Right lobe of liver (tissue), 4 donors: ENCODE data around the gene SCNN1B.

Experiments
- POLR2A ChIP-seq: fragments of 450-650 bp; IDR thresholded peaks from one replicate; pipeline ENCODE4 v1.6.1; 2017; ENCODE audit warnings: antibody characterized with exemption, mild to moderate bottlenecking
- TF ChIP-seq, protein P1 (sequence below), 4 donors: fragments of 200-600 bp in 3 of 4; fragments of 450-650 bp in 1 of 4; IDR thresholded peaks; one replicate each; pipeline versions ENCODE4 v1.5.1 to v1.8.0; 2016 to 2022; ENCODE audit warnings: antibody characterized with exemption in 4 of 4, mild to moderate bottlenecking in 2 of 4
- donor health status: DM: no; HTN: no; CAD: no.
- donor health status: DM: no; HTN: no; CAD: no.
- donor health status: DM: no; HTN: yes; CAD: no.

DNA sequence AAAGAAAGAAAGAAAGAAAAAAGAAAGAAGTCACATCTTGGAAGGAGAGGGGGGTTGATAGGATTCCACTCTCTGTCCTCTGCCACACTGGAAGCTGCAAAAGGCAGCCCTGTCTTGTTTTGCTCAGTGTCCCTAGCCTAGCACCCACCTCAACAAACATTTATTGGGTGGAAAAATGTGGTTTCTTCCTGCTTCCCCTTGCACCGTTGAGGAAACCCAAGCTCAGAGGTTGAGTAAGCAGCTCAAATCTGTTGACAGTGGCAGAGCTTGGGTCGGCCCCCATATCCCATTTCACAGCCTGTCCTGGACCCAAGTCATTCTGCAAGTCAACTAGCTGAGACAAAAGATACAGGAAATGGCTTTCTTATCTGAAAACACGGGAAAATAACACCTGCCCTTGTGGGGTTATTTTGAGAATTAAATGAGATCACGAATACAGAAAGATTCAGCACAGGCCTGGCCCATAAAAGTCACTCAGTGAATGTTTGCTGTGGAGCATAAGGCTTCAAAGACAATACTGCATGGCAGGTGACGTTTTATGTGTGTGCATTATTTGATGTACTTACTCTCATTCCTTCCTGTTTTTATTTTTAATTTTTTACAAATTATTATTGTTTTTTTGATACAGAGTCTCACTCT is 63.6 kb downstream of the SCNN1B start:
- TF ChIP-seq, protein P1, sequence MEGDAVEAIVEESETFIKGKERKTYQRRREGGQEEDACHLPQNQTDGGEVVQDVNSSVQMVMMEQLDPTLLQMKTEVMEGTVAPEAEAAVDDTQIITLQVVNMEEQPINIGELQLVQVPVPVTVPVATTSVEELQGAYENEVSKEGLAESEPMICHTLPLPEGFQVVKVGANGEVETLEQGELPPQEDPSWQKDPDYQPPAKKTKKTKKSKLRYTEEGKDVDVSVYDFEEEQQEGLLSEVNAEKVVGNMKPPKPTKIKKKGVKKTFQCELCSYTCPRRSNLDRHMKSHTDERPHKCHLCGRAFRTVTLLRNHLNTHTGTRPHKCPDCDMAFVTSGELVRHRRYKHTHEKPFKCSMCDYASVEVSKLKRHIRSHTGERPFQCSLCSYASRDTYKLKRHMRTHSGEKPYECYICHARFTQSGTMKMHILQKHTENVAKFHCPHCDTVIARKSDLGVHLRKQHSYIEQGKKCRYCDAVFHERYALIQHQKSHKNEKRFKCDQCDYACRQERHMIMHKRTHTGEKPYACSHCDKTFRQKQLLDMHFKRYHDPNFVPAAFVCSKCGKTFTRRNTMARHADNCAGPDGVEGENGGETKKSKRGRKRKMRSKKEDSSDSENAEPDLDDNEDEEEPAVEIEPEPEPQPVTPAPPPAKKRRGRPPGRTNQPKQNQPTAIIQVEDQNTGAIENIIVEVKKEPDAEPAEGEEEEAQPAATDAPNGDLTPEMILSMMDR (IDR thresholded peaks at IDR 0.05), result no peak
- TF ChIP-seq POLR2A, result no peak
